Hindlimb muscle (tissue), 1 donor: Measurements from ENCODE around the gene SP140. TPM values are rescaled to one million over a fixed set of nuclear protein-coding genes. Genes with fewer than 3 reads are reported as not detected.
"Not testable (repeated sequence)": the region's sequence is repeated elsewhere in the genome, so short reads cannot be mapped to it uniquely, and the experiment has no call there.

ENCODE experiments used
- DNase-seq: peaks from one replicate; pipeline ENCODE4 v3.0.0-alpha.2; 2013
- polyA plus RNA-seq: library from polyadenylated mRNA; unstranded; fragments of 120-200 nt; gene quantifications from one replicate; pipeline ENCODE4 v1.2.1, GENCODE V29; 2013; ENCODE audit not compliant: insufficient read length

The SP140 gene
- polyA plus RNA-seq, 1 donor: 0.85 TPM

GRCh38 chr2:230295192-230295591 lies 69.7 kb downstream of the SP140 start:
- no peak for DNase-seq

GRCh38 chr2:230296917-230297316 lies 71.4 kb downstream of the SP140 start:
- no peak for DNase-seq

- DNase-seq: no peak
Measured at GRCh38 chr2:230299618-230300017, 74.1 kb downstream of the SP140 start.

GRCh38 chr2:230305416-230306275 lies 80.1 kb downstream of the SP140 start:
- DNase-seq: no peak

- no peak for DNase-seq
Measured at GRCh38 chr2:230306474-230306873, 80.9 kb downstream of the SP140 start.

GRCh38 chr2:230307485-230307884 lies 81.9 kb downstream of the SP140 start:
- DNase-seq: no peak

- DNase-seq: no peak
Measured at GRCh38 chr2:230308402-230309000, 83.0 kb downstream of the SP140 start.

- not testable (repeated sequence) for DNase-seq
Measured at GRCh38 chr2:230310792-230311191, 85.3 kb downstream of the SP140 start.

GRCh38 chr2:230311634-230312033 lies 86.1 kb downstream of the SP140 start:
- not testable (repeated sequence) for DNase-seq

GRCh38 chr2:230312638-230313037 lies 87.1 kb downstream of the SP140 start:
- no peak for DNase-seq

- no peak for DNase-seq
Measured at GRCh38 chr2:230317366-230317765, 91.8 kb downstream of the SP140 start.

GRCh38 chr2:230318190-230319121 lies 92.9 kb downstream of the SP140 start:
- DNase-seq: no peak

GRCh38 chr2:230319211-230319862 lies 93.8 kb downstream of the SP140 start:
- DNase-seq: no peak

GRCh38 chr2:230321031-230321430 lies 95.5 kb downstream of the SP140 start:
- no peak for DNase-seq

- no peak for DNase-seq
Measured at GRCh38 chr2:230322561-230323384, 97.2 kb downstream of the SP140 start.

- no peak for DNase-seq
Measured at GRCh38 chr2:230323385-230324106, 98.0 kb downstream of the SP140 start.

GRCh38 chr2:230324503-230324902 lies 99.0 kb downstream of the SP140 start:
- no peak for DNase-seq

GRCh38 chr2:230325316-230326243 lies 100.0 kb downstream of the SP140 start:
- DNase-seq: no peak
